ENCODE measurements around the gene TELO2.
A peak's percentile ranks its signal among the peaks of the same experiment; 100 is the strongest.

The TELO2 gene

GRCh38 chr16:1540556-1540855, 47.3 kb downstream of the TELO2 start:
- DNase-seq: no peak
- intact Hi-C loops (cut with DNase I): no loop called here

- intact Hi-C loops (cut with DNase I): no loop called here
- no peak for DNase-seq
Measured at GRCh38 chr16:1541293-1542165, 48.4 kb downstream of the TELO2 start.

DNA sequence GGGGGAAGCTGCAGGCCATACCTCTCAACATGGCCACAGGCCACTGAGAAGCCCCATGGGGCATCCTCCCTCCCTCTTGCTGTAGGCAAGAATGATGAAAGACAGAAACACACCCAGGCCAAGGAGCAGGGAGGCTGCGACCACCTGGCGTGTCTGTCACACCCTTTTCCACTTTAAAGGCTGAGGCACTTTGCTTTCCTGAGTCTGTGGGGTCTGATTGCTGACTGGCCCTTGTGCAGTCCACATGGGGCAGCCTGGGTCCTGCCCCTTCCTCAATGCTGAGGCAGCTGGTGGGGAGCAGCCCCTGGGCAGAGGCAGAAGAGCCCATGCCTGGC, 49.0 kb downstream of the TELO2 start:
- no peak for DNase-seq
- intact Hi-C loops (cut with DNase I): no loop called here

- intact Hi-C loops (cut with DNase I): no loop called here
- DNase-seq: no peak
Measured at GRCh38 chr16:1542533-1542932, 49.4 kb downstream of the TELO2 start.

GRCh38 chr16:1543085-1543896, 50.1 kb downstream of the TELO2 start:
- DNase-seq: peak in 31 of 42 donors; percentile 8 to 60 (median 28)
- intact Hi-C loops (cut with DNase I): no loop called here

DNA sequence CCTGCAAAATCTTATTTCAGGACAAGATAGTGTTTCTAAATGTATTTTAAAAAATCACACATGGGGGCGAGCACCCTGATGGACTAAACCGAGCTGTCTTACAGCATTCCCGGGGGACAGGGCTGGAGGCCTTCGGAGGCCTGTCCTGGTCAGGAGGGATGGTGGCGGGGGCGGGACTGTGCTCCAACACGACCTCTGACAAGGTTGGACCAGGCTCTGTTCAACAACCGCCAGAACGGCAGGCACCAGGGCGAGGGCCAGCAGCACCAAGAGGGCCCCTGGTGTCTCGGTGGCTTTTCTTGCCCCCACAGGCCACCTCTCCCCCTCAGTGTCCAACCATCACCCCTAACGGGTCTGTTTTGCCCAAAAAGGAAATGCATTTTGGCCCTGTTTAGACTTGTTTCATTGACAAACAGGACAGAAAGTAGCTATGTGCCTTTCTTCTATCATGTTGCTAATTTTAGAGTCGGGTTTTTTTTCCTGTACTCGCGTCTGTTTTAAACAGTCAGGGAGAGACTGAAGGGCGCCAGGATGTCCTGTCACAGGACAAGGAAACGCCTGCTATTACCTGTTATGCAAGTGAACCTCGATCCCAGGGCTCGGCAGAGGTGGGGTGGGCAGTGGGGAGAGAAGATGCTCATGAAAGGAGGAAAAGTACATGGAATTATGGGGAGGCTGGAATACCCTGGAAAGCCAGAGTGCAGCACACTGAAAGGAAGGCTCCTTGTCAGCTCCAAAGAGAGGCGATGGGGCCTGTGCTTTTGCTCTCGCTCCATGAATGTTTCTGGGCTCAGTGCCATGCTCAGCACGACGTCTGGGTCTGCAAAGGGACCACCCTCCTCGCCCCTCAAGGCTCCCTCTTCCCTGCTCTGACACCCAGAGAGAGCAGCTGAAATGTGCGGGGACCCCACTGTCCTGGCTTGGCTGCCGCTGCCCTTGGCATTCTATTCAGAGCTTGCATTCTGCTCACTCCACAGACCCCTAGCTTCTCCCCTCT, 52.2 kb downstream of the TELO2 start:
- no peak for DNase-seq
- intact Hi-C loops (cut with DNase I): no loop called here

DNA sequence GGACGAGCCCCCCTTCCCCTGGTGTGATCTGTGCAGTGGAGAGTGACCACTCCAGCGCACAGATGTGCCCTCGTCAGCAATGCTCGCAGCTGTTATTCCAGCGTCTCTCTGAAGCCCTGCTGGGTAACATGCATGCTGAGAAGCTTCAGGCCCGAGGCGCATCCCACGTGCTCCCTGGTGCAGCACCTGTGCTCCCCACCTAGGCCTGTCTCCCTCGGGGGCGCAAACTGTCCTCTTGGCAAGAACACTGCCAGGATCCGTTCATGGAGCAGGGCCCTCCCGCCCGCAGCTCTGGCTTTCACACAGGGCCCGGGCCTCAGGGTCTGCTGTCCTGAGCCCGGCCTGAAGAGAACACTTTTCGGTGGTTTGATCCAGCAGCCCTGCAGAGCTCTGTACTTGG, 53.3 kb downstream of the TELO2 start:
- intact Hi-C loops (cut with DNase I): no loop called here
- DNase-seq: no peak

DNA sequence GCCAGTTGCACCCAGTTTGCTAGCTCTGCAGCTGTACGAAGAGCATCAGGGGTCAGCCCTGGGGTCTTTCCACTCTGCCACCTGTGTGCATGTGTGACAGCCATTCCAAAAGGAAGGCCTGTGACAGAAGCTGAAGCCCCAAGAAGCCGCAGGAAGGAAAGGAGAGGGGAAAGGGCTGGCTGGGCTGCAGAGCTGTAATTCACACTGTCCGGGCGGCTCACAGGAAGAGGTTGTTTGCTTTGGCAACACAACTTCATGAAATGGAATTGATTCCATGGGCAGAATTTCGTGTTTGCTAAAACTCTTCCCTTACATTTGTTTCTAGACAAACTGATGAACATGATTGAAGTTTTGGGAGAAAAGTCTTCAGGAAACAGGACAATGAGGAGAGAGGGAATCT, 55.1 kb downstream of the TELO2 start:
- intact Hi-C loops (cut with DNase I): no loop called here
- no peak for DNase-seq

GRCh38 chr16:1548727-1549126, 55.6 kb downstream of the TELO2 start:
- intact Hi-C loops (cut with DNase I): no loop called here
- DNase-seq: no peak

- intact Hi-C loops (cut with DNase I): no loop called here
- DNase-seq: no peak
Measured at GRCh38 chr16:1550069-1550468, 56.9 kb downstream of the TELO2 start.

- intact Hi-C loops (cut with DNase I): no loop called here
- DNase-seq: no peak
Measured at GRCh38 chr16:1550696-1551095, 57.5 kb downstream of the TELO2 start.

DNA sequence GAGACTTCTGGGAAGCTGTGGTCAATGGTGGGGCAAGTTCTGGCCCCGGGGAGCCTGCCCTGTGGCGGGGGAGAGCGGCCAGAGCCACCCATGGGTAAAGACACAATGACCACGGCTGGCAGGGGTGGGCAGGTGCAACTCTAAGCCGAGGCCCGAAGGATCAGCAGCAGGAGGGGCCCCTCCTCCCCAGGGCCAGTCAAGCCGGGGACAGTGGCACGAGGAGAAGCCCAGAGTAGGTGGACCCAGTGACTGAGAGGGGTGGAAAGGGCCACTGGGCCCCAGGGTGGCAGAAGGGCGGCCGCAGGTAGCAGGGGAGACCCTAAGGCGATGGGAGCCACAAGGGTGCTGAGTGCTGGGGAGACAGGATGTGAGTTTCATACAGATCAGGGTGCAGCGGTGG, 58.0 kb downstream of the TELO2 start:
- no peak for DNase-seq
- intact Hi-C loops (cut with DNase I): no loop called here

DNA sequence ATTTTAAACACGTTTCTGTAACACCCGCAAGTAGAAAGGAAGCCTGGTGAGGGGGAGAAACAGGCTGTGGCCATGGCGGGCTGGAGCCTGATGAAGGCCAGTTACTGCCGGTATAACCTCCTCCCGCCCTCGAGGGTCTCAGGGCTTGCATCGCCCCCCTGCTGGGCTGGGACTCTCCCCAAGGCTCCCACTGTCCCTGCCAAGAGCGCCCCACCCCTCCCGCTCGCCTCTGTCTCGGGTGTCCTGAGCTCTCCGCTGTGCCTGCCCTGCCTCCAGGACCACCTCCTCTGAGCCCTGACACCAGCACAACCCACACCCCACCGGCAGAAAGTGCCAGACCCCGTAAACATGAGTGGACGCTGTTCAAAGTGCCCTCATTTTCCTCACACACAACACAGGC, 59.0 kb downstream of the TELO2 start:
- intact Hi-C loops (cut with DNase I): no loop called here
- DNase-seq: no peak

DNA sequence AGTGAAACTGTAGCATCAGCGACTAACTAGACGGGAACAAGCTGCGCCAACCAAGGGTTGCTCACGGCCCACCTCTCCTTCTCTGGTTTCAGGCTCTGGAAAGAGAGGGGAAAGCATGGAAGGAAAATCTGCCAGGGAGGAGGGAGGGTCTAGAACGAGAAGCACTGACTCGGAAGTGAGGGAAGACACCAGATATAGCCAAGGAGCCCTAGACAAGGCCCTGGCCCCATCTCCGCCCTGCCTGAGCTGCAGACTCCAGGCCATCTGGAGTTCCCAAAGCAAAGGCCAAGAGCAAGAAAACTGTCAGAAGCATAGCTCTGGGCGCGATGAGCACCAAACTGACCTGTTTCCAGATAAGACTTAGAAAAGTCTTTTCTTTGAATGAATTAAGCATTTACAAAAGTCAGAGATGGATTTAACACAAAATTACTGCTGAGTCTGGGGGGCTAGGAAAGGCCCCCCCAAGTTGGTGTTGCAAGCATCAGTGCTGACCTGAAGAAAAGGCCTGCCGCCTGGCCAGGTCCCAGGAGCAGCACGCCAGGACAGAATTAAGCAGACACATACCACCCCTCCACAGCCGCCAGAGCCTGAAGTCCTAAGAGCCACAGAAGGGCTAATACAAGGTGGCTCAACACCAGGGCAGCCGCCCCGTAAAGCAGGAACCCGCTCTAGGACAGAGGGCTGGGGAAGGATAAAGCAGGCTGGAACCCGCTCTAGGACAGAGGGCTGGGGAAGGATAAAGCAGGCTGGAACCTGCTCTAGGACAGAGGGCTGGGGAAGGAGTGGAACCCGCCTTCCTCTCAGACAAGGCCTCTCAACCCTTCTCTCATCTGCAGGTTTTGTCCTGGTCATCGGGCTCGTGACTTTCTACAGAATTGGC, 61.0 kb downstream of the TELO2 start:
- intact Hi-C loops (cut with DNase I): no loop called here

DNA sequence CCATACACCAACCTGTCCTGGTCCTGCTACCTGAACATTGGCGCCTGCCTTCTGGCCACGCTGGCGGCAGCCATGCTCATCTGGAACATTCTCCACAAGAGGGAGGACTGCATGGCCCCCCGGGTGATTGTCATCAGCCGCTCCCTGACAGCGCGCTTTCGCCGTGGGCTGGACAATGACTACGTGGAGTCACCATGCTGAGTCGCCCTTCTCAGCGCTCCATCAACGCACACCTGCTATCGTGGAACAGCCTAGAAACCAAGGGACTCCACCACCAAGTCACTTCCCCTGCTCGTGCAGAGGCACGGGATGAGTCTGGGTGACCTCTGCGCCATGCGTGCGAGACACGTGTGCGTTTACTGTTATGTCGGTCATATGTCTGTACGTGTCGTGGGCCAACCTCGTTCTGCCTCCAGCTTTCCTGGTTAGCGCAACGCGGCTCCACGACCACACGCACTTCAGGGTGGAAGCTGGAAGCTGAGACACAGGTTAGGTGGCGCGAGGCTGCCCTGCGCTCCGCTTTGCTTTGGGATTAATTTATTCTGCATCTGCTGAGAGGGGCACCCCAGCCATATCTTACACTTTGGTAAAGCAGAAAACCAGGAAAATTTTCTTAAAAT, 61.8 kb downstream of the TELO2 start:
- no peak for DNase-seq
- intact Hi-C loops (cut with DNase I): no loop called here

More for the DNA sequence above, 61.0 kb downstream of the TELO2 start:
- DNase-seq: no peak

DNA sequence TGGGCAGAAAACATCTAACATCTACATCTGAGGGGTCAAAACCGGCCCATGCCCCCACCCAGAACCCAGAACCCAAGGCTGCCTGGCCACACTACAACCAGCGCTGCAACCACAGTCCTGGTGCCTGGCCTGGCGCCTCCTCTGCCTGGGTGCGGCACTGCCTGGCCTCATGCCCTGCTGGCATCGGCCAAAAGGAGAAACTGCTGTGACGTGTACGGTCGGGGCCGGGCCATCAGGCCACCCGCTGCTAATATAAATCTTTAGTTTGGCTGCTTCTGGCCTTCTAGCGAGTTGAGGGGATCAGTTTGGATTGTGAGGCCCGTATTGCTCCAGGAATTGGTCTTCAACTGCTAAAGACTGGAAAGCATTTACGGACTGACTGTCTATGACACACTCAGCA, 63.1 kb downstream of the TELO2 start:
- DNase-seq: no peak
- intact Hi-C loops (cut with DNase I): no loop called here

DNA sequence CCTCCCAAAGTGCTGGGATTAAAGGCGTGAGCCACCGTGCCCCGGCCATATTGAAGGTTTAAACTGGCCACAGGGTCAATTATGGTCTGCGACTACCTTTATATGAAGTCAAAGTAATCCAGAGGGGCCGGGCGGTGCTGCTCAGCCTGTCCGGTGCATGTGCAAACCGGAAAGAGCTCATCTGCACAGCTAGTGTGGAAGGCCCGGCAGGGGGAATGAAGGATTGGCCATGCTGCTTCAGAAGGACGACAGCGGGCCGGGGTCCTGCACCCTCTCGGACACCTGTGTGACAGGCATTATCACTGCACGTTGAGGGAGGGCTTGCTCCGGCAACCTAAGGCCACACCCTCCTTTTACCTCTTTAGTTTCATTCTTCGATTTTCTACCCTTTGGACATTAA, 63.9 kb downstream of the TELO2 start:
- intact Hi-C loops (cut with DNase I): no loop called here
- no peak for DNase-seq

GRCh38 chr16:1557576-1557975, 64.4 kb downstream of the TELO2 start:
- DNase-seq: no peak
- intact Hi-C loops (cut with DNase I): no loop called here
